ENCODE results near the gene KRTAP27-1.

The KRTAP27-1 gene

GRCh38 chr21:30351534-30351933 is 14.0 kb upstream of the KRTAP27-1 start:
- intact Hi-C loops (cut with DNase I; ENCODE audit: low total_unique reads), result no loop called here
- Histone ChIP-seq H3K27me3 (no peaks in the 10 kb centered on the region), H3K9me3 (no peaks in the 10 kb centered on the region), H3K27ac (no peak overlapping the region), H3K4me1 (peaks cover 0 to 13% (median 2%) of the 10 kb centered on the region in 4 donors), H3K4me3 (no peak overlapping the region), H3K36me3 (no peaks in the 10 kb centered on the region)
- no peak for TF ChIP-seq CTCF (IDR thresholded peaks at IDR 0.05)
- DNase-seq, result no peak

GRCh38 chr21:30349572-30349971 is 12.1 kb upstream of the KRTAP27-1 start:
- Histone ChIP-seq H3K4me1 (no peaks in the 10 kb centered on the region), H3K4me3 (no peak overlapping the region), H3K27ac (no peak overlapping the region), H3K27me3 (no peaks in the 10 kb centered on the region), H3K9me3 (no peaks in the 10 kb centered on the region), H3K36me3 (no peaks in the 10 kb centered on the region)
- TF ChIP-seq CTCF (IDR thresholded peaks at IDR 0.05), result no peak
- no peak for DNase-seq
- intact Hi-C loops (cut with DNase I; ENCODE audit: low total_unique reads), result no loop called here

GRCh38 chr21:30348506-30348905 is 11.0 kb upstream of the KRTAP27-1 start, which contains the start of gene KRTAP23-1:
TSS of gene KRTAP23-1 (minus strand) at chr21:30348606. CDS start at chr21:30348606, 0 bp downstream.
- intact Hi-C loops (cut with DNase I; ENCODE audit: low total_unique reads), result no loop called here

GRCh38 chr21:30345014-30345413 is 7.5 kb upstream of the KRTAP27-1 start:
- no peaks in the 10 kb centered on the region for H3K27me3 ChIP-seq
- TF ChIP-seq CTCF (IDR thresholded peaks at IDR 0.05), result no peak
- no peaks in the 10 kb centered on the region for H3K9me3 ChIP-seq
- H3K36me3 ChIP-seq, result no peaks in the 10 kb centered on the region
- no peak overlapping the region for H3K4me3 ChIP-seq
- no peak for DNase-seq
- H3K27ac ChIP-seq, result no peak overlapping the region
- intact Hi-C loops (cut with DNase I; ENCODE audit: low total_unique reads), result no loop called here
- H3K4me1 ChIP-seq, result no peaks in the 10 kb centered on the region

More at GRCh38 chr21:30348506-30348905, 11.0 kb upstream of the KRTAP27-1 start, which contains the start of gene KRTAP23-1:
- no peak for DNase-seq
- Histone ChIP-seq H3K27ac (no peak within 1 kb of the TSS), H3K36me3 (no peaks in the 10 kb centered on the region), H3K27me3 (no peaks in the 10 kb centered on the region), H3K9me3 (no peaks in the 10 kb centered on the region), H3K4me1 (no peaks in the 10 kb centered on the region), H3K4me3 (no peak within 1 kb of the TSS)
- no peak for TF ChIP-seq CTCF (IDR thresholded peaks at IDR 0.05)

- DNase-seq, result peak in 1 of 2 donors; percentile 33
- no peaks in the 10 kb centered on the region for H3K36me3 ChIP-seq
- peaks cover 0 to 29% (median 3%) of the 10 kb centered on the region in 4 donors for H3K4me1 ChIP-seq
- H3K9me3 ChIP-seq, result no peaks in the 10 kb centered on the region
- intact Hi-C loops (cut with DNase I; ENCODE audit: low total_unique reads), result no loop called here
- no peak overlapping the region for H3K4me3 ChIP-seq
- peak; percentile 58 to 81 for TF ChIP-seq CTCF (IDR thresholded peaks at IDR 0.05)
- H3K27ac ChIP-seq, result no peak overlapping the region
- H3K27me3 ChIP-seq, result no peaks in the 10 kb centered on the region
Measured at GRCh38 chr21:30340714-30341573, 3.5 kb upstream of the KRTAP27-1 start.

All from tibial artery (tissue), 4 donors.